ENCODE results near the gene ZIC1. TPM values are rescaled to one million over a fixed set of nuclear protein-coding genes. Genes with fewer than 3 reads are reported as not detected.

ZIC1 gene
- total RNA-seq, 4 donors from 2014 or later, result not detected

GRCh38 chr3:147422196-147422595, 13.0 kb downstream of the ZIC1 start:
- DNase-seq (ENCODE audit: extremely low spot score), result no peak
- H3K4me1 ChIP-seq, result peaks cover 12 to 46% (median 40%) of the 10 kb centered on the region in 4 donors
- intact Hi-C loops (cut with DNase I), result no loop called here

GRCh38 chr3:147422601-147423536, 13.7 kb downstream of the ZIC1 start:
- Histone ChIP-seq H3K9me3 (no peaks in the 10 kb centered on the region), H3K36me3 (no peaks in the 10 kb centered on the region), H3K27me3 (peaks cover 5 to 93% (median 74%) of the 10 kb centered on the region in 4 donors), H3K4me1 (peaks cover 12 to 46% (median 40%) of the 10 kb centered on the region in 4 donors), H3K27ac (replicated peaks in 1 of 4) (no peak overlapping the region), H3K4me3 (no peak overlapping the region)
- intact Hi-C loops (cut with DNase I), result no loop called here
- 10% methylated on average over 33 of the region's 36 CpGs for WGBS
- no peak for TF ChIP-seq EP300 (IDR thresholded peaks at IDR 0.05)
- no peak for TF ChIP-seq CTCF (IDR thresholded peaks at IDR 0.05)
- TF ChIP-seq POLR2AphosphoS5 (IDR thresholded peaks at IDR 0.05), result no peak
- no peak for TF ChIP-seq POLR2A (IDR thresholded peaks at IDR 0.05; ENCODE audit: low read depth)
- DNase-seq (ENCODE audit: extremely low spot score), result no peak

More at GRCh38 chr3:147422196-147422595, 13.0 kb downstream of the ZIC1 start:
- TF ChIP-seq POLR2A (IDR thresholded peaks at IDR 0.05; ENCODE audit: low read depth), result no peak
- TF ChIP-seq CTCF (IDR thresholded peaks at IDR 0.05), result no peak
- TF ChIP-seq POLR2AphosphoS5 (IDR thresholded peaks at IDR 0.05), result no peak
- TF ChIP-seq EP300 (IDR thresholded peaks at IDR 0.05), result no peak
- no peak overlapping the region for H3K27ac ChIP-seq (replicated peaks in 1 of 4)
- H3K9me3 ChIP-seq, result no peaks in the 10 kb centered on the region
- H3K27me3 ChIP-seq, result peaks cover 5 to 93% (median 80%) of the 10 kb centered on the region in 4 donors
- no peak overlapping the region for H3K4me3 ChIP-seq
- WGBS, result 21% methylated on average over 15 of the region's 15 CpGs
- no peaks in the 10 kb centered on the region for H3K36me3 ChIP-seq

DNA sequence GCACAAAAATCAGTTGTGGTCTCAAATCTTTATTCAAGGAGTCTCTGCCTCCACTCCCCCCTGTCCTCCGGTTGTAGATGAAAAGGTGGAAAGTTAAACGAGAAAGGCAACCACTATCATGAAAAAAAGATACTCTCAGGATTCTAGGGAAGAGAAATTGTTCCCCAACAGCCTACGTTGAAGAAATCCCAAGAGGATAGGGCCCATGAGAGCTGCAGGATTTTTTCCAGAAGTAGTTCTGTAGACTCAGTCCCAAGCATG, 14.3 kb downstream of the ZIC1 start:
- Histone ChIP-seq H3K27me3 (peaks cover 5 to 92% (median 68%) of the 10 kb centered on the region in 4 donors), H3K9me3 (no peaks in the 10 kb centered on the region), H3K27ac (replicated peaks in 1 of 4) (no peak overlapping the region), H3K4me3 (no peak overlapping the region), H3K36me3 (no peaks in the 10 kb centered on the region), H3K4me1 (peaks cover 12 to 46% (median 40%) of the 10 kb centered on the region in 4 donors)
- no peak for DNase-seq (ENCODE audit: extremely low spot score)
- WGBS, result 7% methylated on average over 3 of the region's 3 CpGs
- intact Hi-C loops (cut with DNase I), result no loop called here
- TF ChIP-seq POLR2AphosphoS5 (IDR thresholded peaks at IDR 0.05) (no peak), EP300 (IDR thresholded peaks at IDR 0.05) (no peak), CTCF (IDR thresholded peaks at IDR 0.05) (no peak), POLR2A (IDR thresholded peaks at IDR 0.05; ENCODE audit: low read depth) (no peak)

DNA sequence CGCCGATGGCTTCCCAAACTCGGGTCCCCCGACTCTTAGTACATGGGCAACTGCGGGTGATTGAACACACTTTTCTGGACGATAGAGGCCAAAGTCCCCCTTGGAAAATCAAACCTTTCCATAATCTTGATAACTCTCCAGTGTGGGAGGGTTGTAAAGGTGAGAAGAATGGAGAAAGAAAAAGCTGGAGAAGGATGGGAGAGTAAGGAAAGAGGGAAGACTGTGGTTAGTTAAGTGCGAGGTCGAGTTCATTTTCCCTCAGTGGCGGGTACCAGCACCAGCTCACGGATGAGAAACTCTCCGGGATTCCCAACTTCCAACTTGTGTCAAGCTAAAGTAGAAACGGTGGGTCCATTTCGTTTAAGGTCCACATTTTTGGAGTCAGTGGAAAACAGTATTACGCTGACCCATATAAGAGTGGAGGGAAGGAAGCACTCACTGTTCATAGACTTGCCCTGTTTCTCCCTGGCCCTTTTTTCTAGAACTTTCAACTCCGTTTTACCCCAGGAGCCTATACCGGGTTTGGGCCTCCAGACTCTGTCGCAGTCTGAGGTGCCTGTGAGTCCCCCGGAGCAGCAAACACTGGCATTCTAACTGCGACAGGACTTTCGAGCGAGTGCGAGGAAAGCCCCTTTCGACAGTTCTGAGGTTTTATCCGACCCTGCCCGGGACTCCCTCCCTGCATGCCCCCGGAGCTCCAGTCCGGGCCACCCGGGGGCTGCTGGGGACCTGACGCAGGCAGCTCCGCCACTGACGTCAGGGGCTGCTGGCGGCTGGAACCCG, 14.8 kb downstream of the ZIC1 start:
- intact Hi-C loops (cut with DNase I), result no loop called here
- peaks cover 5 to 87% (median 63%) of the 10 kb centered on the region in 4 donors for H3K27me3 ChIP-seq
- no peaks in the 10 kb centered on the region for H3K36me3 ChIP-seq
- H3K4me1 ChIP-seq, result peaks cover 10 to 43% (median 37%) of the 10 kb centered on the region in 4 donors
- H3K9me3 ChIP-seq, result no peaks in the 10 kb centered on the region
- TF ChIP-seq POLR2AphosphoS5 (IDR thresholded peaks at IDR 0.05), result no peak
- TF ChIP-seq POLR2A (IDR thresholded peaks at IDR 0.05; ENCODE audit: low read depth), result no peak
- no peak for TF ChIP-seq EP300 (IDR thresholded peaks at IDR 0.05)
- TF ChIP-seq CTCF (IDR thresholded peaks at IDR 0.05), result no peak
- 9% methylated on average over 29 of the region's 33 CpGs for WGBS
- no peak for DNase-seq (ENCODE audit: extremely low spot score)
- no peak overlapping the region for H3K4me3 ChIP-seq
- no peak overlapping the region for H3K27ac ChIP-seq (replicated peaks in 1 of 4)
